ENCODE data around the gene CCDC88B. TPM values are rescaled to one million over a fixed set of nuclear protein-coding genes. Genes with fewer than 3 reads are reported as not detected.

Gene CCDC88B
- total and polyA plus RNA-seq, 12 donors = 4.2 to 42.7 (median 7.0) TPM

- H3K4me1 ChIP-seq = peaks cover 8 to 48% (median 36%) of the 10 kb centered on the region in 9 donors
- H3K9me3 ChIP-seq = no peaks in the 10 kb centered on the region
- intact Hi-C loops (cut with DNase I) = loop anchor here in 4 of 10 donors (5.0 to 10.0 kb wide), 3 partner anchors 41 to 739 kb away; partner anchors contain the start of genes PRDX5 (in 4 of the 4), TRMT112 (in 4 of the 4) and VPS51 (in 1 of the 4)
- WGBS, 2 donors = 67 to 78% methylated on average over 13 of the region's 13 CpGs
- DNase-seq (no peak), ATAC-seq (peak in 5 of 8 donors; percentile 1 to 7 (median 2))
- H3K4me3 ChIP-seq = peak overlapping the region in 9 of 10 donors; percentile 64 to 99 (median 94)
- H3K36me3 ChIP-seq = peaks cover 0 to 41% (median 27%) of the 10 kb centered on the region in 9 donors
- H3K27me3 ChIP-seq = no peaks in the 10 kb centered on the region
- H3K27ac ChIP-seq = peak overlapping the region; percentile 60 to 97 (median 93)
- TF ChIP-seq CTCF (IDR thresholded peaks at IDR 0.05) = no peak
These were observed 18.0 kb downstream of the CCDC88B start for GRCh38 chr11:64357904-64358535.

GRCh38 chr11:64358536-64358906 lies 18.5 kb downstream of the CCDC88B start:
- intact Hi-C loops (cut with DNase I) = loop anchor here in 4 of 10 donors (5.0 to 10.0 kb wide), 3 partner anchors 41 to 739 kb away; partner anchors contain the start of genes PRDX5 (in 4 of the 4), TRMT112 (in 4 of the 4) and VPS51 (in 1 of the 4)
- peak in 7 of 8 donors; percentile 0 to 12 (median 10) for ATAC-seq

GRCh38 chr11:64358907-64359711 lies 19.1 kb downstream of the CCDC88B start, which contains the start of gene RPS6KA4:
TSS of gene RPS6KA4 (plus strand) at chr11:64359162. CDS start at chr11:64359236, 74 bp downstream.
- peak in 1 of 9 donors; percentile 12 for TF ChIP-seq CTCF (IDR thresholded peaks at IDR 0.05)
- Histone ChIP-seq H3K27ac (peak within 1 kb of the TSS; percentile 60 to 97 (median 93)), H3K4me1 (peaks cover 8 to 48% (median 36%) of the 10 kb centered on the region in 9 donors), H3K27me3 (no peaks in the 10 kb centered on the region), H3K4me3 (peak within 1 kb of the TSS; percentile 64 to 99 (median 92)), H3K36me3 (peaks cover 0 to 41% (median 28%) of the 10 kb centered on the region in 9 donors), H3K9me3 (no peaks in the 10 kb centered on the region)
- intact Hi-C loops (cut with DNase I) = loop anchor here in 4 of 10 donors (5.0 to 10.0 kb wide), 3 partner anchors 42 to 738 kb away; partner anchors contain the start of genes PRDX5 (in 4 of the 4), TRMT112 (in 4 of the 4) and VPS51 (in 1 of the 4)
- ATAC-seq (peak; percentile 69 to 95 (median 80)), DNase-seq (peak; percentile 51 to 73)
- 1% methylated on average over 63 to 70 of the region's 70 CpGs for WGBS, 2 donors

More at GRCh38 chr11:64358536-64358906, 18.5 kb downstream of the CCDC88B start:
- no peak for DNase-seq
- H3K4me1 ChIP-seq = peaks cover 8 to 48% (median 36%) of the 10 kb centered on the region in 9 donors
- peak overlapping the region in 9 of 10 donors; percentile 64 to 99 (median 94) for H3K4me3 ChIP-seq
- peaks cover 0 to 41% (median 28%) of the 10 kb centered on the region in 9 donors for H3K36me3 ChIP-seq
- H3K27ac ChIP-seq = peak overlapping the region; percentile 60 to 97 (median 93)
- no peak for TF ChIP-seq CTCF (IDR thresholded peaks at IDR 0.05)
- no peaks in the 10 kb centered on the region for H3K27me3 ChIP-seq
- no peaks in the 10 kb centered on the region for H3K9me3 ChIP-seq
- WGBS, 2 donors = 15 to 16% methylated on average over 7 of the region's 7 CpGs

All from heart right ventricle (tissue), 16 donors.